Fibroblast of lung (primary cell): Measurements from ENCODE around the gene OTOP2. TPM values are rescaled to one million over a fixed set of nuclear protein-coding genes. Genes with fewer than 3 reads are reported as not detected.

Experiments used
- DNase-seq, 2 donors: peaks; one replicate each; pipeline versions ENCODE4 v3.0.0 to v3.0.0-alpha.2; 2010; ENCODE audit warnings: low read depth in 2 of 2
- H2AFZ ChIP-seq: 2 replicates; pipeline ENCODE4 v1.5.1; 2012; ENCODE audit warnings: low read length, control low read depth, inconsistent platforms
- H3K27ac ChIP-seq: 2 replicates; pipeline ENCODE4 v1.5.1; 2011; ENCODE audit warnings: low read length, control low read depth; ENCODE audit not compliant: insufficient read depth
- H3K27me3 ChIP-seq: 2 replicates; pipeline ENCODE4 v1.5.1; 2011; ENCODE audit warnings: mild to moderate bottlenecking, low read length; ENCODE audit not compliant: control insufficient read depth, insufficient read depth
- H3K36me3 ChIP-seq: 2 replicates; pipeline ENCODE4 v1.5.1; 2011; ENCODE audit warnings: low read length; ENCODE audit not compliant: control insufficient read depth, insufficient read depth
- H3K4me1 ChIP-seq: 2 replicates; pipeline ENCODE4 v1.5.1; 2011; ENCODE audit warnings: low read length; ENCODE audit not compliant: control insufficient read depth, insufficient read depth; ENCODE audit errors: extremely low read depth
- H3K4me2 ChIP-seq: 2 replicates; pipeline ENCODE4 v1.5.1; 2011; ENCODE audit warnings: low read length, control low read depth; ENCODE audit not compliant: insufficient read depth; ENCODE audit errors: extremely low read depth
- H3K4me3 ChIP-seq, 4 experiments: fragments of 200-600 bp in 1 of 4; sonication (generic) in 1 of 4; replicated peaks in 1 of 4; 2 replicates each; pipeline ENCODE4 v1.5.1; 2011 to 2016; ENCODE audit warnings: low read length in 4 of 4, low read depth in 3 of 4, mild to moderate bottlenecking in 3 of 4, control low read depth in 2 of 4, inconsistent platforms in 1 of 4, mixed read lengths in 1 of 4; ENCODE audit not compliant: insufficient read depth in 1 of 4; ENCODE audit errors: control extremely low read depth in 1 of 4
- H3K79me2 ChIP-seq: 2 replicates; pipeline ENCODE4 v1.5.1; 2012; ENCODE audit warnings: mild to moderate bottlenecking, low read length, inconsistent platforms; ENCODE audit not compliant: control insufficient read depth, insufficient read depth
- H3K9ac ChIP-seq: 2 replicates; pipeline ENCODE4 v1.5.1; 2011; ENCODE audit warnings: mild to moderate bottlenecking, low read length, control low read depth; ENCODE audit not compliant: insufficient read depth
- H3K9me3 ChIP-seq: 2 replicates; pipeline ENCODE4 v1.5.1; 2012; ENCODE audit warnings: low read depth, low read length; ENCODE audit not compliant: control insufficient read depth, insufficient read depth
- H4K20me1 ChIP-seq: 2 replicates; pipeline ENCODE4 v1.5.1; 2011; ENCODE audit warnings: low read length; ENCODE audit not compliant: control insufficient read depth, insufficient read depth; ENCODE audit errors: extremely low read depth
- CTCF ChIP-seq, 2 donors: IDR thresholded peaks in 1 of 2; conservative IDR thresholded peaks in 1 of 2; 1 replicate in 1 of 2; 2 replicates in 1 of 2; pipeline ENCODE4 v1.5.1; 2011 to 2012; ENCODE audit warnings: low read length in 2 of 2, control low read depth in 1 of 2, inconsistent platforms in 1 of 2, low read depth in 1 of 2, mild to moderate bottlenecking in 1 of 2
- EZH2 ChIP-seq: IDR thresholded peaks from 2 replicates; pipeline ENCODE4 v1.5.1; 2012; ENCODE audit warnings: low read length, control low read depth, mild to moderate bottlenecking; ENCODE audit errors: missing control alignments
- polyA minus RNA-seq: library from RNA; depleted of rRNA, polyadenylated mRNA; stranded (reverse); fragments of >200 nt; gene quantifications from 2 replicates; pipeline ENCODE4 v1.2.3, GENCODE V29; 2011; ENCODE audit warnings: low replicate concordance
- polyA plus RNA-seq, 2 donors: library from polyadenylated mRNA; depleted of rRNA in 1 of 2; stranded (reverse) in 1 of 2; unstranded in 1 of 2; fragments of >200 nt; gene quantifications; 2 replicates each; pipeline ENCODE4 v1.2.1, GENCODE V29; 2011 to 2012; ENCODE audit warnings: missing spikeins in 1 of 2
- total RNA-seq: library from RNA; depleted of rRNA; stranded (reverse); fragments of >200 nt; gene quantifications from 2 replicates; pipeline ENCODE4 v1.2.1, GENCODE V29; 2014

Gene OTOP2
- total RNA-seq (not detected in 2 replicates), polyA plus RNA-seq (not detected in 2 replicates), polyA minus RNA-seq (not detected in 2 replicates)
- polyA plus RNA-seq (2012) = not detected in 2 replicates

- Histone ChIP-seq H2AFZ (no peak within 1 kb of the TSS), H4K20me1 (no peaks in the 10 kb centered on the region), H3K9me3 (no peaks in the 10 kb centered on the region), H3K27ac (no peak within 1 kb of the TSS), H3K4me1 (no peaks in the 10 kb centered on the region), H3K79me2 (no peaks in the 10 kb centered on the region), H3K36me3 (no peaks in the 10 kb centered on the region), H3K9ac (no peak within 1 kb of the TSS), H3K4me2 (no peak within 1 kb of the TSS), H3K4me3 (no peak within 1 kb of the TSS), H3K27me3 (peaks cover 56% of the 10 kb centered on the region)
- no peak for DNase-seq
- peak; percentile 96 for TF ChIP-seq EZH2
- no peak for TF ChIP-seq CTCF (conservative IDR thresholded peaks at IDR 0.05 in 1 of 2, IDR thresholded peaks at IDR 0.05 in 1 of 2; ENCODE audit: low read depth in 1 of 2, low read length in 2 of 2)
Observed at GRCh38 chr17:74924250-74924948, at the start of gene OTOP2. OTOP2 (plus strand) TSS chr17:74924273; CDS start chr17:74924633, 360 bp downstream.

- peaks cover 7% of the 10 kb centered on the region for H3K4me1 ChIP-seq
- no peaks in the 10 kb centered on the region for H4K20me1 ChIP-seq
- no peak overlapping the region for H3K4me3 ChIP-seq
- H3K27me3 ChIP-seq = peaks cover 4% of the 10 kb centered on the region
- no peak for DNase-seq
- TF ChIP-seq EZH2 = no peak
- no peak for TF ChIP-seq CTCF (conservative IDR thresholded peaks at IDR 0.05 in 1 of 2, IDR thresholded peaks at IDR 0.05 in 1 of 2; ENCODE audit: low read depth in 1 of 2, low read length in 2 of 2)
- peaks cover 3% of the 10 kb centered on the region for H3K36me3 ChIP-seq
- no peaks in the 10 kb centered on the region for H3K9me3 ChIP-seq
- no peak overlapping the region for H3K9ac ChIP-seq
- no peak overlapping the region for H3K4me2 ChIP-seq
- no peak overlapping the region for H3K27ac ChIP-seq
- H2AFZ ChIP-seq = no peak overlapping the region
- no peaks in the 10 kb centered on the region for H3K79me2 ChIP-seq
Observed at GRCh38 chr17:74874615-74875037, 49.4 kb upstream of the OTOP2 start.

- H3K4me2 ChIP-seq = no peak overlapping the region
- H3K4me3 ChIP-seq = no peak overlapping the region
- peaks cover 7% of the 10 kb centered on the region for H3K4me1 ChIP-seq
- no peak overlapping the region for H3K27ac ChIP-seq
- no peaks in the 10 kb centered on the region for H3K9me3 ChIP-seq
- TF ChIP-seq EZH2 (no peak), CTCF (conservative IDR thresholded peaks at IDR 0.05 in 1 of 2, IDR thresholded peaks at IDR 0.05 in 1 of 2; ENCODE audit: low read depth in 1 of 2, low read length in 2 of 2) (no peak)
- H3K36me3 ChIP-seq = no peaks in the 10 kb centered on the region
- no peaks in the 10 kb centered on the region for H4K20me1 ChIP-seq
- H3K27me3 ChIP-seq = peaks cover 4% of the 10 kb centered on the region
- peak overlapping the region; percentile 12 for H2AFZ ChIP-seq
- DNase-seq = no peak
- H3K9ac ChIP-seq = no peak overlapping the region
- no peaks in the 10 kb centered on the region for H3K79me2 ChIP-seq
Observed at GRCh38 chr17:74875155-74875976, 48.7 kb upstream of the OTOP2 start.
